Superior temporal gyrus (tissue), 1 donor: Measurements from ENCODE around the gene CKS1B.

ENCODE experiments used
- DNase-seq: peaks from one replicate; pipeline ENCODE4 v3.0.0-alpha.2; 2016; ENCODE audit errors: extremely low spot score

CKS1B gene

DNA sequence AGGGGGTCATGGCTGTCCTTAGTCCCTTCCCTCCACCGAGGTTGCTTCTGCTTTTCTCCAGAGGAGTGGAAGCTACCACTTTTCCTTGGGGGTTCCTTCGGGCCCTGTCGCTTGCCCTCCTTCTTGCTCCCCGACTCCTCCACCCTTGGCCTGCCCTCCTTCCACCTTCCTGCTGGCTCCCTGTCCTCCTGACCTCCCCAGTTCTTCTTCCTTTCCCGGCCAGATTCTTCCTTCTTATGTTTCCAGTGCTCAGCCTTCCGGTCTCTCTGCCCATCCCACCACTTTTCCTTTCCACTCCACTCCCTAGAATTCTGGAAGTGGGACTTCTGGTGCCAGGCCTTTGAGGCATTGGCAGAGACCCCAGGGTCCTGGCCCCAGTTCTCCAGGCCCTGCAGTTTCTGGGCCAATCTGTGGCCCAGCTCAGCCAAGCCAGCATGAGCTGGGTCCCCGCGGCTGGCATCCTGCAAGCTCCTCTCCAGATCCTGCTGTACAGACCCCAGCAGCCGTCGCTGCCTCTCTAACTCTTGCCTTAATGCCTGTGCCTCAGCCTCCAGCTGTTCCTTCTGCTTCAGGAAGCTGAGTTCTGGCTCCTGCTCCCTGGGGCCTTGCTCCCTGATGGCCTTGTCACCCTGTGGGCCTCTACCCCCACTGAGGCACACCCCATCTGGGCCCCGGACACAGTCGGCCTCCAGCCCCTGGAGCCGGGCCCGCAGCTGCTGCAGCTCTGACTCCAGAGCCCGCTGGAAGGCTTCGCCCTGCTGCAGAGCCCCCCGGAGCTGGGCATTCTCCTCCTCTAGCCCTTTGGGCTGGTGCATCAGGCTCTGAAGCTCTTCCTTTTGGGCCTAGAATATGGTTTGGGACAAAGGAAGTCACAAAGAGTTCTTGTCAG lies 28.3 kb upstream of the CKS1B start:
- DNase-seq, result no peak

DNA sequence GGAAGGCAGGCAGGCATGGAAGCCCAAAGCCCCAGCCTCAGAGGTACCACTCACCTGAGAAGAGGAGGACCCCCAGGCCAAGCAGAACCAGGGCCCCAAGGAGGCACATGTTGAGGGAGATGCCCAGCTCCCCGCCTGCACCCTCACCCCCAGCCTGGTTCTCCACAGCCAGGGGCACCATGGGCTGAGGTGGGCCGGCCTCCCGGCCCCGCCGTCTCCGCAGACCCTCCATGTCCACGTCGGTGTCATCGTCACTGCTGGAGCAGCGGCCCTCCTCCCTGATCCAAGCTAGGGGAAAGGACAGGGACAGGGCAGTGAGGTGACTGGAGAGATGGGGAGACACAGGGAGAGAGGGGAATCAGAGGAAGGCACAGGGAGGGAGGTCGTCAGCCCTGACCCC lies 26.4 kb upstream of the CKS1B start:
- DNase-seq, result no peak

DNA sequence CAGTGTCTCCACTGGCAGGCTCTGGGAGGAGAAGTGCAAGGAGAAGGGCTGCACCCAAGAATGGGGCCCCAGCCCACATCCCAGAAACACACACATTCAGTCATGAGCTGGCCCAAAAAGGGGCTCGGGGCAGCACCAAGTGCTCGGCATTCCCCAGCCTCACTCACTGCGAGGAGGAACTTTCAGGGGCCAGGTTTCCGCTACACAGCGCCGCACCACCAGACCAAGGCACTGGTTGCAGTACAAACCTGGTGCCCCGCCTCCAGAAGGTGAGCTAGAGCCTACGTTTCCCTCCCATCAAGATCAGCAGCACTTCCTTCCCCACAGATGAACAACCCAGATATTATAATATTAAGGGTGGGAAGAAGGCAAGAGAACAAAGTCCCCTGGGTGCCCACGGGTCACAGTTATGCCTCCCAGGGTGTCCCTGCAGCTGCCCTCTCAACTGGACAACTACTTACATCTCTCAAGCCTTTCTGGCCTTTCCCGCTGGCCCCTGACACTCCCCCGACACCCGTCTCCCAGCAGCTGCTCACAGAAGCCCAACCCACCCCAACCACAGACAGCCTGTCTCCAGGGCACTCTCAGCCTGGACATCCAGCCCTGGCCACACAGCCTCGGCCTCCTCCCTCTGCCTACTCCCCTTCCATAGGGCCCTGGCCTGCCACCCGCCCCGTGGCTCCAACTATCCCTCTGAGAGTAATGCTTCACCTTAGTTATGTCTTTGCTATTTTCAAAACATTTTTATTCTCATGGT lies 22.4 kb upstream of the CKS1B start:
- no peak for DNase-seq

DNA sequence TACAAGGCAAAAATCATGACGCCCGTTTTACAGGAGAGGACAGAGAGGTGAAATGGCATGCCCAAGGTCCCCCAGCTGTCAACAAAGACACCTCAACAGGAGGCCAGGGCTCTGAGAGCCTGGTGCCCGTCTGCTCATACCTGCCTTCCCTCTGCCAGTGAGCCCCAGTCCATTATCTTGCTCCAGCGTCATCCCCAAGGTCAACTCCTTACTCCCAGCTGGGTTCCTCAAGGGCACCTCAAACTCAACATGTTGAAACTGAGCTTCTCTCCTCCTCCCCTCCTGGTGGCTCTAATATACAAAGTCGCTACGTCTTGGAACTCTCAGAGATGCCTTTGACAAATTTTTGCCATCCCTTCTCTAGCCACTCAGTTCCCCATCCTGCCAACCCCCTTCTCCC lies 21.8 kb upstream of the CKS1B start:
- DNase-seq, result no peak

DNA sequence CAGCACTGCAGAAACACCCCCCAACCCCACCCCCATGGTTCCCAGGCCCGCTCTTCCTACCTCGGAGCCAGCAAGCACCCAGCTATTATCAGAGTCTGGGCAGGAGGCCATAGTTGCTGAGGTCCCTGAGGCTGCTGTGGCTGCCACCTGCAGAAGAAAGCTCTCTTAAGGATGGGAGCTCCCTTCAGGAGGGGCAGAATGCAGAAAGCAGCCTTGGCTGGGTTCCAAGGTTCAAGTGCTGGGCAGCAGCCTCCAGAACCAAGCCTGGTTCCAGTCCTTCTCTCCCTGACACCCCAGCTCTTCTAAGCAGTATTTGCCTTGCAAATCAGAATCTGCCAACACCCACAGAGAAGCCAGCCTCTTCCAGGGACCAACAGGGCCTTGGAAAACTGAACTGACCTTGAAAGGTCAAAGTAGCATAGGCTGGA lies 20.9 kb upstream of the CKS1B start:
- no peak for DNase-seq

DNA sequence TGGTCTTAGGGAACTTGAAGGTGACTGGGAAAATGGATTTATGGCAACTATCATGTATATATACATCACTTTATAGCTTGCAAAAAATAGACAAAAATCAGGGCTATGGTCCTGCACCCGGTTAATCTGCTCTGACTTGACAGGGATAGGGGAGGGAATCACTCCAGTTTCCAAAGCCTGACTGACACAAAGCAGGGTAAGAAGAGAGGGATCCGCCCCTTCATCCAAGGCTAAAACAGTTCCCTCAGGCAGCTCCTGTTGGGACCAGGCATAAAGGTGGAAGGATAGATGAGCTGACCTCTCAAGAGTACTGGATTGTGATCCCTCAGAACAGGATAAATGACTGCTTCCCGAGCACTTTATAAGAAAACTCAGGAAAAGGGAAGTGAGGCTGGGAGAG lies 19.9 kb upstream of the CKS1B start:
- no peak for DNase-seq

DNA sequence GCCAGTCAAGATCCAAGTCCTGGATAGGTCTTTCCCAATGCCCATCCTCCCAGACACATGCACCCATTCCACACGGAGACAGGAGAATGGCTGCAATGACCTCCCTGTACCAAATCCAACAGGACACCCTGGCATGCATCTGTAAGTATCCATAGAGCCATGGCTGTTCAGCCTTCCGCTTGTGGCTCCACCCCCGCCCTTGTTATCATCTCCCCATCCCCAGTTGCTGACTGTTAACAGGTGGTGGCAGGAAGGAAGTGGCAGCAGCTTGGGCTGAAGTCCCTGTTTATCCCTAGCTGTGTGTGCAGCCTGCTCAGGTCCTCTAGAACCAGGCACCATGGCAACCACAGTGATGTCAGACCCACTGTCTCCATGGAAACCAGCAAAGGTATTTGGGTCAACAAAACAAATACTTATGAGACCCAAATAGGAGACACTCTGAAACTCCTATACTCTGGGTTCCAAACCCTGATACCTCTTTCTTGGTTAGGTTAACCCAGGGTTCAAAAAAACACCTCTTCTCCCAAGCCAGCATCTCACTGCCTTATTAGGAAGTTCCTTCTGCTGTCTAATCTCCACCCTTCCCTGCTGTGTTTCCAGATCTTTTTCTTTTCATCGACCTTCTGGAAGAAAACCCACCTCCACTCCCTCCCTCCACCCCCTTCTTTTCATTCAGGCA lies 19.3 kb upstream of the CKS1B start:
- peak; percentile 75 for DNase-seq

DNA sequence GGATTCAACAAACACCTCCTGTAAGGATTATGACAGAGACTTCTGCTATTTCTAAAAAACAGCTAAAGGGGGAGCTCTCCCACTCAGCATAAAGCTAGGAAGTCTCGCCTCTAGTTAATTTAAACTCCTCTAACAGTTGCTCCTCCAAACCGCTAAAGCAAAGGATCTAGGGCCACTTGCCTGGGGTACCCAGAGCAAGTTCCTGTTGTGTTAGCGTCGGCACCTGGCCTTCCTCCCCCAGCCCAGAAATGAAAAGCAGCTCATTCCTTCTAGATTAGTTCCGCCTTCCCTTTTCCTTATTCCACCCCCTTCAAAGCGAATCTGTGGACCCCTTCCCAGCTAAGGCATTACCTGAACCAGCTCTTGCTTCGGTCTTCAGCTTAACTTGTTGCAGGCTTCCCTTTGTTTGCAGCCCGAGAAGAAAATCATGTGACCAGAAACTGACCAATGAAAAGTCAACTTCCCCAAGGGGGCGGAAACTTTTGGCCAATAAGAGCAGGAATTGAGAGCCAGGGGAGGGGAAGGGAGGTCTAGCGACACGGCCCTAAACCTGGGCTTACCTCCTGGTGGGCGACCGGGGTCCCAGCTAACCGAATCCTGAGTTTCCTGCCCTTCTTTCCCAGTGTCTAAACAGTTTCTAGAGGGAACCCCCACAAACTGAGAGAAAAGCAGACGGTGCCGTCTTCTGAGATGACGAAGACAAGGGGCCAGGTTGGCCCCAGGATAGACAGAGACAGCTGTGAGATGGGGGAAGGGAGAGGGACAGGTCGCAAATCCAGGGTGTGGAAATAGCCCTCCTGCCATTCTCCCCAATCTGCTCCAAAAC lies 18.6 kb upstream of the CKS1B start, which contains the start of gene PBXIP1:
PBXIP1 (minus strand) TSS at position 382 of the 826 bp plus-strand sequence. CDS start 2,378 bp downstream, outside the sequence.
- peak; percentile 96 for DNase-seq

DNA sequence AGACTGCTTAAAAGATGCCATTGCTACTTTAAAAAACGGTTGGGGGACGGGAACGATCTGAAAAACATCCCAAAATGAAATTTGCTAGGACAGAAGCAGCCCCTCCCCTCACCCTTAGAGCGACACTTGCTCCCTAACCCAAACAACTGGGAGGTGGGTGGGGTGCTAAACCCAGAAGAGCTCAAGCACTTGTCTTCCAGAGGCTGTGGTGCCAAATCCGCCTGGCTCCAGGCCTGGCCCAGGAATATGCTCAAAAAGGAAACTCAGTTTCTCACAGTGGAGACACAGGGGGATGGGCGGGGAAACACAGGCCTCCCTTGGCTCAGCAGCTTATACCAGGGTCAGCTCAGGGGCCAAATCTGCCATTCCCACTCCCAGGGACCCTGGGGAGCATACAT lies 17.9 kb upstream of the CKS1B start:
- no peak for DNase-seq

DNA sequence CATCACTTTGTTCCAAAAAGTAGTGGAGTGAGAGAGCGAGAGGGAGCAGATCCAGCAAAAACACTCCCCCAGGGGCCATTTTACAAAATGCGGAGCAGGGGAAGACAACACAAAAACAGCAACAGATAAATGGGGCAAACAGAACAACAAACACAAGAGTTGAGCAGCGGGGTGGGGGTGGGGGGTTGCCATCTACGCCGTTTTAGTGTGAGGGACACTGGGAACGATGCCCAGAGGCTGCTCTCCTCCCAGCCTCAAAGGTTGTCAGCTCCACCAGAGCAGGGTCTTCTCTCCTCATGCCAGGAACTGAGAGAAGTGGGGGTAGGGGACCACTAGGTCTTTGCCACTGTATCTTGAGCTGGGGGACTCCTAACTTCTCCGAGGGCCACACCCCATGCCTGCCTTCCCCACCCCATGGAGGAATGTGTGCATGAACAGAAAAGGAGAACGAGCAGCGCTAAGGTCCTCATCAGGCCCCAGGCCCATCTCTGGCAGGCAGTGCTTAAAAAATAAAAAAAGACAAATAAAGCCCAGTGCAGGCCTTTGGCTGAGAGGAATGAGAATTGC lies 17.3 kb upstream of the CKS1B start:
- no peak for DNase-seq

DNA sequence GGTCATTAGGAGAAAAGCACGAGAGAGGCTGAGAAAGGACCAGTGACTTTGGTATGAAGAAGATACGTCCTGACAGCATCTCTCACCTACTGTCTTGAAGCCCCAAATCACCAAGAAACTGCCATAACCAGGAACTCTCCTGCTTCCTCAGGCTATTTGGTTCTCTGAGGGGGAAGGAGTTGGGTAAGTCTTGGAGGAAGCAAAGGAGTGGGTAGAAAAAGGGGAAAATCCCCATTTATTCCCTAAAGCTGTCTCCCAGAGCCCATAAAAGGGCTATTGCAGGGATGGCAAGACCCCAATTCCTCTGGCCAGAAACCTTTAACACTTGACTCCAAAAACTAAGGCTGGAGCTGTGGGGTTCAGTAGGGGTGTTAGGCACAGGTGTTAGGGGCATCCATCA lies 16.4 kb upstream of the CKS1B start:
- no peak for DNase-seq

DNA sequence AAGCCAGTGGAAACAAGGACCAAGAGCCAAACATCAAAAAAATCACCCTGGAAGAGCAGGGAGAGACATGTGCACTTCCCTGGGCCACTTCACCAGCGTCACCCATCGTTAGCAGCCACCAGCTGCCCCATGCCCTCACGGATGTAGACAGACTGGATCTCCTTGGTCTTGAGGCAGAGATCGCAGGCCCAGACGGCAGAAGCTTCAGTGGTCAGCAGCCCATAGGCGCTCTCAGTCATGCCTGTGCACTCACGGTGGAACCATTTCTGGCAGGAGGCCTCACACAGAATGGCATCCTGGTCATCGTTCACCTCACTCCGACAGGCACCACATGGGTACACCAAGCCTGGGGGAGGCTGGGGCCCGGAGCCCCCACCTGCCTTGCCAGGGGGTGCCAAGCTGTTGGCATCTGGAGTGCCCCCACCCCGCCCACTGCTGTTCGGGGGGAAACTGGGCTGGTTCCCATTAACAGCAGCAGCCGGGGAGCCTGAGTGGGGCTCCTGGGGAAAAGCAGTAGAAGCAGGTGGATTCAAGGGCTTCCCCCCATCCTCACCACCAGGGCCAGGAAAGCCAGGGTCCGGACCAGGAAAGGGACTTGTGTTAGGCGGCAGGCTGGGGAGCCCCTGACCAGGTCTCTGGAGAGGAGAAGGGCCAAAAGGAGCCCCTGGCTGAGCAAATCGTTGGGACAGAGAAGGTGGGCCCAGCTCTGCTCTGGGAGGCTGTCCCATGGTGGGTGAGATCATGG lies 15.6 kb upstream of the CKS1B start:
- no peak for DNase-seq

DNA sequence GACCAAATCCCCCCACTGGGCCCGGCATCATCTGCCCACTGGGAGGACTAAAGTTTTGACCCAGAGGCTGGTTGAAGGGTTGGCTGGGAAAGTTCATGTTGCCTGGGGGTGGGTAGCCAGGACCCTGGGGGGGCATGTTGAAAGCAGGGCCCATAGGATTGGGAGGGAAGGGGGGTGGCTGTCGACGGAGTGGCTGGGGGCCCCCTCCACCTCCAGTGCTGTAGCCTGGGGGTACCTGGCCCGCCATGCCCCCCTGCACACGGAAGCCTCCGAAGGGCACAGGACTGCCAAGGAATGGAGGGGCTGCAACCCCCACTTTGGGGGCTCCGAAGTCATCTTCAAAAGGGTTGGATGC lies 15.1 kb upstream of the CKS1B start:
- no peak for DNase-seq

DNA sequence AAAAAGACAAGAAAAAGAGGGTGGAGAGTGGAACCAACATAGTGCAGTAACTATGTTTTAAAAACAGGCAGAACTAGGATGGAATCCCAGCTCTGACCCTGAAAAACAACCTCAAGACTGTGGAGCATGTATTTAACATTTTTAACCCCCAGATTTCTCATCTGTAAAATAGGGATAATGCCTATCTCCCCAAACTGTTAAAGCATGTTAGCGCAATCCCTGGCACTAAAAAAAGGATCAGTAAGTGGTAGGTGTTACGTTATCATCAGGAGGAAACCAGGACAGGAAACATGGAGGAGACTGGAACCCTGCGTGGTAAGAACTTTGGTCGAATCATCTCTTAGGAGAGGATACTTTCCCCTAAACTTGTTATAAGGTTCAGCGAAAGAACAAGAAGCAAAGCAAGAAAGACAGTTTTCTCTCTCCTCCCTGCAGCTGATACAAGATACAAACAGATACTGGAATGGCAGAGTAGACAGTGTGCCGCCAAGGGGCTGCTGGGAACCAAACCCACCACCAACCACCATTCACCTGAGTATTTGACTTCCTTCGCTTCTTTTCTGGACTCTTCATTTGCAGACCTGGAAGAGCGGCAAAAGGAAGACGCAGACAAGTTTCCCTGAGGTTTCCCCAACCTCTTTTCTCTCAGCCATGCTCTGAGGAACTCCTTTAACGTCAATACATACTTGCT lies 13.9 kb upstream of the CKS1B start:
- DNase-seq, result peak; percentile 15

DNA sequence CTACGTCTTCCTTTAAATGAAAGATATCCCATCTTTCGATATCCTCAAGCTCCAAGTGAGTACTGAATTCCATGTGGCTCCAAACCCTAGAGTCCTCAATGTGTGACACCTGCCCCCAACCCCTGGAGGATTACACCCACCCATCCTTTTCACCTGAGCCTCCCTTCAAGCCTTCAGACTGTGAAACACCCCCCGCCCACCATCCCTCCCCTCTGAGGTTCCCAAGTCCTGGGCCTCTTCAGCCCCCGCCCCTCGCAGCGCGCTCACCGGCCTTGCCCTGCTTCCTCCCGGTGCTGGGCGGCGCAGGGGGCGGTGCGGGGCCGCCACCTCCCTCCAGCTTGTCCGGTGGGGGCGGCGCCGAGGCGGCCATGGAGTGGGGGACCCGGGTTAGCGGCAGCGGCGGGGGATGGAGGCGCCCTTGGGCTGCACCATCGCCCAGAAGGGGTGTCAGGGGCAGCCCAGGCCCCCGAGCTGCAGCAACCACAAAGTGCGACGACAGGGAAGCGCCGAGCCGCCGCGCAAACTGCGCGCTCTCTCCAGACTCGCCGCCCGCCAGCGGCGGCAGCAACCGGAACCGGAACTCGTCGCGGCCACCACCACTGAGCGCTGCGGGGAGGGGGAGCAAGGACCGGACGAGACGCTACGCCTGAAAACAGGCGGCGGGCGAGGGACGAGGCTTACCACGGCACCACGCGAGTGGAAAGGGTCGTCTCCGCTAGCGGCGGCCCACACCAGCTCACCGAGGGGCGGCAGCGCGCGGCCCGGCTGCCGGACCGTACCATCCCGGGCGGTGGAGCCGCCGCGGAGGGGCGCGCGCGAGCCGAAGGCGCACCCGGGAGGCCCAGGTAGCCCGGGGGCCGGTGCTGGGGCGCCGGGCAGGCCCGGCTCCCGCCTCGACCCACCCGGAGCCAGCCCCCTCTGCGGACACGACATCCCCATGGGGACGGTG lies 13.0 kb upstream of the CKS1B start, which contains the start of gene PYGO2:
PYGO2 (minus strand) TSS at position 576 of the 949 bp plus-strand sequence; CDS start at position 370, 206 bp downstream.
- peak; percentile 77 for DNase-seq

DNA sequence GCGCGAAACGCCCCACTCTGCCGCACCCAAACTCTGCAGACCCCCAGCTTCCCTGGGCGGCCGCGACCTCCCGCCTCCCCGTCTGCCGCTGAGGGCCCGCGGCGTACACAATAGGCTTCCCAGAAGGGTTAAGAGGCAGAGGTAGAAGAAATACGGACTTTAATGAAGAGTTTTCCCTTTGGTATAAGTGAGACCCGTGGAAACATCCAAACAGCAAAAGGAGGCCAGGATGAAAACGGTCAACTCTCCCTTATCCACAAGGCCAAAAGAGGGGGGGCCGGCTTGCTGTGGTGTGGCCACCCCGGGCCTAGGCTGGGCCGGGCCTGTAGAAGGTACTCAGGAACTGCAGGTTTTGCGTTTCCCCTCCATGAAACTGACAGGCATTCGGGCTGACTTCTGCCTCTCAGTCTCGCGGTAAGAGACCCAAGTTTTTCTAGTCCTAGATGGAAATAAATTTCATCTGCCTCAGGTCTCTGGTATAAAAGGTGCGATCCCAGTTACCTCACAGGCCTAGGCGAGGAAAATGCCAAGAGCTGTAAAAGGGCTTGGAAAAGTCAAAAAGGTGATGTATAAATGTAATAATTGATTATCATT lies 12.2 kb upstream of the CKS1B start:
- peak; percentile 30 for DNase-seq

DNA sequence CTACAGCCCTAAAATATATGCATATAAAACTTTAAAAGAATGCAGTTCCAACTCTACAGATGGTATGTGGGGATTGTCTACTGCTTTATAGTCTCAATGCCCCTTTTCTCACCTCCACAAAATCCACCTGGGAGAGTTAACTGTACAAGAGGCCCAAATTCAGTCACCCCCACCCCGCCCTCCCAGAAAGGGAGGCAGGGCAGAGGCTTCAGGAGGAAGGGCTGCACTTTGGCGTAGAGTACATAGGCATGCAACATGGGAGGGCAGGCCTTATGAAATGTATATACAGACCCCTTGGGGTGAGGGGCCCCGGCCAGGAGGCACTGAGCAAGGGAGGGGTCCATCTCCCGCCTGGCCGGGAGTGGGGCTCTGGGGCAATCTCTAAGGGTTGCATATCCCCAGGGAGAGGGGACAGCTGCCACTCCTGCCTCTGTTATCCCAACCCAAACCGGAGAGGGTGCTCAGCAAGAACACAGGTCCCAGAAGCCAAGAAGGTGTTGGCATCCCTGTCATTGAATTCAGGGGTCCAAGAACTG lies 11.6 kb upstream of the CKS1B start:
- DNase-seq, result no peak

DNA sequence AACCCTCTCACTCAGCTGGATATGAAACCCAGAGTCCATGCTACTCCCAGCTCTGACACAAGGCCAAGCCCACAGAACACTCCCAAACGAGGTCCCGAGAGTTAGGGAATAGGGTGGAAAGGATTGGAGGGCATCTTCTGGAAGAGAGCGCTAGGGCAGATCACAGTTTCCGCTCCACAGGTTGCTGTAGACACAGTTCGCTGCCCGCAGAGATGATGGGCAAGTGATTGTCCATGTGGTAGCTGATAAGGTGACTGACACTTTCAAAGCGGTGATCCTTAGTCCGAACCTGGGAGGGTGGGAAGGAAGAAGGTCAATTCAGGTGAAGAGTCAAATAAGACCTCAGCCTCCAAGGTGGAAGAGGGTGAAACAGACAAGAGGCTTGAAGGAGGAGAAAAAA lies 10.8 kb upstream of the CKS1B start:
- DNase-seq, result no peak
